ENCODE results near the gene PRSS8.

GRCh38 chr16:31133046-31133501 lies 2.5 kb downstream of the PRSS8 start:
- TF ChIP-seq CTCF (IDR thresholded peaks at IDR 0.05) (no peak), POLR2A (IDR thresholded peaks at IDR 0.05) (no peak)
